ENCODE data around the gene TMEM81.

The TMEM81 gene

GRCh38 chr1:205053296-205053695 is 31.0 kb downstream of the TMEM81 start:
- H3K4me3 ChIP-seq (ENCODE audit: severe bottlenecking) = no peak overlapping the region
- H3K4me1 ChIP-seq (ENCODE audit: insufficient read depth, poor library complexity, severe bottlenecking) = no peaks in the 10 kb centered on the region
- ATAC-seq (ENCODE audit: low read depth) (no peak), DNase-seq (ENCODE audit: low spot score) (no peak)
- no peaks in the 10 kb centered on the region for H3K9me3 ChIP-seq (ENCODE audit: severe bottlenecking)
- H3K27ac ChIP-seq (ENCODE audit: poor library complexity, severe bottlenecking) = no peak overlapping the region
- H3K27me3 ChIP-seq (ENCODE audit: insufficient read depth, poor library complexity, severe bottlenecking) = no peaks in the 10 kb centered on the region
- H3K36me3 ChIP-seq (ENCODE audit: low read depth) = no peaks in the 10 kb centered on the region
- TF ChIP-seq, protein P1, sequence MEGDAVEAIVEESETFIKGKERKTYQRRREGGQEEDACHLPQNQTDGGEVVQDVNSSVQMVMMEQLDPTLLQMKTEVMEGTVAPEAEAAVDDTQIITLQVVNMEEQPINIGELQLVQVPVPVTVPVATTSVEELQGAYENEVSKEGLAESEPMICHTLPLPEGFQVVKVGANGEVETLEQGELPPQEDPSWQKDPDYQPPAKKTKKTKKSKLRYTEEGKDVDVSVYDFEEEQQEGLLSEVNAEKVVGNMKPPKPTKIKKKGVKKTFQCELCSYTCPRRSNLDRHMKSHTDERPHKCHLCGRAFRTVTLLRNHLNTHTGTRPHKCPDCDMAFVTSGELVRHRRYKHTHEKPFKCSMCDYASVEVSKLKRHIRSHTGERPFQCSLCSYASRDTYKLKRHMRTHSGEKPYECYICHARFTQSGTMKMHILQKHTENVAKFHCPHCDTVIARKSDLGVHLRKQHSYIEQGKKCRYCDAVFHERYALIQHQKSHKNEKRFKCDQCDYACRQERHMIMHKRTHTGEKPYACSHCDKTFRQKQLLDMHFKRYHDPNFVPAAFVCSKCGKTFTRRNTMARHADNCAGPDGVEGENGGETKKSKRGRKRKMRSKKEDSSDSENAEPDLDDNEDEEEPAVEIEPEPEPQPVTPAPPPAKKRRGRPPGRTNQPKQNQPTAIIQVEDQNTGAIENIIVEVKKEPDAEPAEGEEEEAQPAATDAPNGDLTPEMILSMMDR (IDR thresholded peaks at IDR 0.05; ENCODE audit: poor library complexity, severe bottlenecking) = no peak

- no peaks in the 10 kb centered on the region for H3K27me3 ChIP-seq (ENCODE audit: insufficient read depth, poor library complexity, severe bottlenecking)
- H3K36me3 ChIP-seq (ENCODE audit: low read depth) = no peaks in the 10 kb centered on the region
- H3K4me3 ChIP-seq (ENCODE audit: severe bottlenecking) = no peak overlapping the region
- no peaks in the 10 kb centered on the region for H3K9me3 ChIP-seq (ENCODE audit: severe bottlenecking)
- no peaks in the 10 kb centered on the region for H3K4me1 ChIP-seq (ENCODE audit: insufficient read depth, poor library complexity, severe bottlenecking)
- TF ChIP-seq, protein P1 (IDR thresholded peaks at IDR 0.05; ENCODE audit: poor library complexity, severe bottlenecking) = no peak
- ATAC-seq (ENCODE audit: low read depth) (no peak), DNase-seq (ENCODE audit: low spot score) (no peak)
- no peak overlapping the region for H3K27ac ChIP-seq (ENCODE audit: poor library complexity, severe bottlenecking)
Measured at GRCh38 chr1:205052690-205053089, 31.6 kb downstream of the TMEM81 start.

DNA sequence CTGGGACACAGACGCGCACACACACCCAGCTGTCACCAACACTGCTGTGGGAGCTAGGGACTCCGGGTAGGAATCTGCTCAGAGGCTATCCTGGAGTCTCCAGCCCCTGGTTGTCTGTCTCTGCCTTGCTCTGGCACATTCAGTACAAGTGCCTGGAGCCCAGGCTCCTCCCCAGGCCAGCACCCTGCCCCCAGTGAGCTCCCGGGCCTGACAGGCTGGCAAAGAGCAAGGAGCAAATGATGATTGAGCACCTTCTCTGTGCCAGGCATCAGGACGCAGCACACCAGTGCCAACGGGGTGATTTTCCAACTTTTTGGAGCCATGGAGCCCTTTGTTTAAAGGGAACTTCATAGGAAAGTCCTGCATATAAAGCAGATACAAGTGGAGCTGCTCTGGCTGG is 34.8 kb downstream of the TMEM81 start:
- Histone ChIP-seq H3K27me3 (ENCODE audit: insufficient read depth, poor library complexity, severe bottlenecking) (peaks cover 10% of the 10 kb centered on the region), H3K27ac (ENCODE audit: poor library complexity, severe bottlenecking) (no peak overlapping the region), H3K4me1 (ENCODE audit: insufficient read depth, poor library complexity, severe bottlenecking) (no peaks in the 10 kb centered on the region), H3K4me3 (ENCODE audit: severe bottlenecking) (no peak overlapping the region), H3K9me3 (ENCODE audit: severe bottlenecking) (no peaks in the 10 kb centered on the region), H3K36me3 (ENCODE audit: low read depth) (no peaks in the 10 kb centered on the region)
- ATAC-seq (ENCODE audit: low read depth) (no peak), DNase-seq (ENCODE audit: low spot score) (no peak)
- TF ChIP-seq, protein P1 (IDR thresholded peaks at IDR 0.05; ENCODE audit: poor library complexity, severe bottlenecking) = no peak

GRCh38 chr1:205048382-205048781 is 35.9 kb downstream of the TMEM81 start:
- no peak overlapping the region for H3K4me3 ChIP-seq (ENCODE audit: severe bottlenecking)
- no peak overlapping the region for H3K27ac ChIP-seq (ENCODE audit: poor library complexity, severe bottlenecking)
- TF ChIP-seq, protein P1 (IDR thresholded peaks at IDR 0.05; ENCODE audit: poor library complexity, severe bottlenecking) = no peak
- H3K4me1 ChIP-seq (ENCODE audit: insufficient read depth, poor library complexity, severe bottlenecking) = no peaks in the 10 kb centered on the region
- no peak for DNase-seq (ENCODE audit: low spot score)
- no peak for ATAC-seq (ENCODE audit: low read depth)
- H3K36me3 ChIP-seq (ENCODE audit: low read depth) = no peaks in the 10 kb centered on the region
- H3K27me3 ChIP-seq (ENCODE audit: insufficient read depth, poor library complexity, severe bottlenecking) = peaks cover 21% of the 10 kb centered on the region
- no peaks in the 10 kb centered on the region for H3K9me3 ChIP-seq (ENCODE audit: severe bottlenecking)

GRCh38 chr1:205047764-205048231 is 36.5 kb downstream of the TMEM81 start:
- Histone ChIP-seq H3K4me1 (ENCODE audit: insufficient read depth, poor library complexity, severe bottlenecking) (no peaks in the 10 kb centered on the region), H3K4me3 (ENCODE audit: severe bottlenecking) (no peak overlapping the region), H3K36me3 (ENCODE audit: low read depth) (no peaks in the 10 kb centered on the region), H3K9me3 (ENCODE audit: severe bottlenecking) (no peaks in the 10 kb centered on the region), H3K27ac (ENCODE audit: poor library complexity, severe bottlenecking) (no peak overlapping the region), H3K27me3 (ENCODE audit: insufficient read depth, poor library complexity, severe bottlenecking) (peaks cover 23% of the 10 kb centered on the region)
- no peak for ATAC-seq (ENCODE audit: low read depth)
- no peak for DNase-seq (ENCODE audit: low spot score)
- TF ChIP-seq, protein P1 (IDR thresholded peaks at IDR 0.05; ENCODE audit: poor library complexity, severe bottlenecking) = no peak

Measured in RWPE2 (cell line).